ENCODE data around the gene TAB3.
A peak's percentile ranks its signal among the peaks of the same experiment; 100 is the strongest.
"Not testable (repeated sequence)": the region's sequence is repeated elsewhere in the genome, so short reads cannot be mapped to it uniquely, and the experiment has no call there.

Gene TAB3

DNA sequence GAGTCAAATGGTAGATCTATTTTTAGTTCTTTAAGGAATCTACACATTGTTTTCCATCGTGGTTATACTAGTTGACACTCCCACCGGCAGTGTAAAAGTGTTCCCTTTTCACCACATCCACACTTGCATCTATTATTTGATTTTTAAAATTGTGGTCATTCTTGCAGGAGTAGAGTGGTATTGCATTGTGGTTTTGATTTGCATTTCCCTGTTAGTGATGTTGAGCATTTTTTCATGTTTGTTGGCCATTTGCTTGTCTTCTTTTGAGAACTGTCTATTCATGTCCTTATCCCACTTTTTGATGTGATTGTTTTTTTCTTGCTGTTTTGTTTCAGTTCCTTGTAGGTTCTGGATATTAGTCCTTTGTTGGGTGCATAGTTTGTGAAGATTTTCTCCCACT is 70.0 kb downstream of the TAB3 start:
- no peak for DNase-seq (ENCODE audit: low spot score)

DNA sequence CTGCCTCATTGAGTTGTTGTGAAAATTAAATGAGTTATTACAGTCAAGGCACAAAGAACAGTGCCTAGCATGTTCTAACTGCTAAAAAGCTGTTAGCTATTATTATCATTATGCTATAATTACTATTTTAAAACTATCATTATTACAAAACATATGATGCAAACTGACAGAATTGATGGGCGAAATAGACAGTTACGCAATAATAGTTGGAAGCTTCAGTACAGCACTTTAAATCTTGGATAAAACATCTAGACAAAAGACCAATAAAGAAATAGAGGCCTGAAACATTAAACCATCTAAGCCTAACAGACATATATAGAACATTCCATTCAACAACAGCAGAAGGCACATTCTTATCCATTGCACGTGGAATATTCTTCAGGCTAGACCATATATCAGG is 73.0 kb downstream of the TAB3 start:
- no peak for DNase-seq (ENCODE audit: low spot score)

DNA sequence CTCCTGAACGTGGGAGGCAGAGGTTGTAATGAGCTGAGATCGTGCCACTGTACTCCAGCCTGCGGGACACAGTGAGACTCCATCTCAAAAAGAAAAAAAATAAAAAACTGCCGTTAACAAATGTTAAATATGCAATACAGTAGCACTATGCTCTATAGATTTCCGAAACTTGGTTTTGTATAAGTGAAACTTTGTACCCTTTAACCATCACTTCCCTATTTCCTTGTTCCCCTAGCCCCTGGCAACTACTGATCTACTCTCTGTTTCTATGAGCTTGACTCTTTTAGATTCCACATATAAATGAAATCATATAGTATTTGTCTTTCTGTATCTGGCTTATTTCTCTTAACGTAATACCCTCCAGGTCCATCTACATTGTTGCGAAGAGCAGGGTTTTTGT is 74.1 kb downstream of the TAB3 start:
- no peak for DNase-seq (ENCODE audit: low spot score)

DNA sequence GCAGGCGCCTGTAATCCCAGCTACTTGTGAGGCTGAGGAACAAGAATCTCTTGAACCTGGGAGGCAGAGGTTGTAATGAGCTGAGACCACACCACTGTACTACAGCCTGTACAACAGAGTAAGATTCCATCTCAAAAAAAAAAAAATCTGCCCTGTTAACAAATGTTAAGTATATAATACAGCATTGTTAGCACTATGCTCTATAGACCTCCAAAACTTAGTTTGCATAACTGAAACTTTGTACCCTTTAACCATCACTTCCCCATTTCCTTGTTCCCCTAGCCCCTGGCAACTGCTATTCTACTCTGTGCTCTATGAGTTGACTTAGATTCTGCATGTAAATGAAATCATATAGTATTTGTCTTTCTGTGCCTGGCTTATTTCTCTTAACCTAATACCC is 76.7 kb downstream of the TAB3 start:
- DNase-seq (ENCODE audit: low spot score), result no peak

DNA sequence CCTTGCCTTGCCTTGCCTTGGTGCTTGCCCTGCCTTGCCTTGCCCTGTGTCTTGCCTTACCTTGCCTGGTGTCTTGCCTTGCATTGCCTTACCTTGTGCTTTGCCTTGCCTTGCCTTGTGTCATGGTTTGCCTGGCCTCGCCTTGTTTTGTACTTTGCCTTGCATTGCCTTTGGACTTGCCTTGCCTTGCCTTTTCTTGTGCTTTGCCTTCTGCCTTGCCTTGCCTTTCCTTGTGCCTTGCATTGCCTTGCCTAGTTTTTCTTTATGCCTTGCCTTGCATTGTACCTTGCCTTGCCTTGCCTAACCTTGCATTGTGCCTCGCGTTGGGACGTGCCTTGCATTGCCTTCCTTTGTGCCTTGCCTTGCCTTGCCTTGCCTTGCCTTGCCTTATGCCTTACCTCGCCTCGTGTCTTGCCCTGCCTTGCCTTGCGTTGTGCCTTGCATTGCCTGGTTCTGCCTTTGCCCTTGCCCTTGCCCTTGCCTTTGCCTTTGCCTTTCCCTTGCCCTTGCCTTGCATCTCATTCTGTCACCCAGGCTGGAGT is 82.8 kb downstream of the TAB3 start:
- no peak for DNase-seq (ENCODE audit: low spot score)

DNA sequence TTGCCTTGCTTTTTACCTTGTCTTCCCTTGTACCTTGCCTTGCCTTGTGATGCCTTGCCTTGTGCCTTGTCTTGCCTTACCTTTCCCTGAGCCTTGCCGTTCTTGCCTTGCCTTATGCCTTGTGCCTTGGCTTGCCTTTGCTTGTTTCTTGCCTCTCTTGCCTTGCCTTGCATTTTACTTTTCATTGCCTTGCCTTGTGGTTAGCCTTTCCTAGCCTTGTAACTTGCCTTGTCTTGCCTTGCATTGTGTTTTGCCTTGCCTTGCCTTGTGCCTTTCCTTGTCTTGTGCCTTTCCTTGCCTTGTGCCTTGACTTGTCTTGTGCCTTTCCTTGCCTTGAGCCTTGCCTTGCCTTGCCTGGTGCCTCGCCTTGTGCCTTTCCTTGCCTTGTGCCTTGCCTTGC is 84.6 kb downstream of the TAB3 start:
- DNase-seq (ENCODE audit: low spot score), result no peak

DNA sequence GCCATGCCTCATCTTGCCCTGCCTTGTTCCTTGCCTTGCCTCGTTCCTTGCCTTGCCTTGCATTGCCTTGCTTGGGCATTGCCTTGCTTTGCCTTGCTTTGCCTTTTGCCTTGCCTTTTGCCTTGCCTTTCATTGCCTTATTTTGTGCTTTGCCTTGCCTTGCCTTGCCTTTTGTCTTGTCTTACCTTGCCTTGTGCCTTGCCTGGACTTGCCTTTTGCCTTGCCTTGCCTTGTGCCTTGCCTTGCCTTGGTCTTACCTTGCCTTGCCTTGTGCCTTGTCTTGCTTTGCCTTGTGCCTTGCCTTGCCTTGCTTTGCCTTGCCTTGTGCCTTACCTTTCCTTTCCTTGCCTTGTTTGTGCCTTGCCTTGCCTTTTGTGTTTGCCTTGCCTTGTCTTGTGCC is 88.2 kb downstream of the TAB3 start:
- no peak for DNase-seq (ENCODE audit: low spot score)

DNA sequence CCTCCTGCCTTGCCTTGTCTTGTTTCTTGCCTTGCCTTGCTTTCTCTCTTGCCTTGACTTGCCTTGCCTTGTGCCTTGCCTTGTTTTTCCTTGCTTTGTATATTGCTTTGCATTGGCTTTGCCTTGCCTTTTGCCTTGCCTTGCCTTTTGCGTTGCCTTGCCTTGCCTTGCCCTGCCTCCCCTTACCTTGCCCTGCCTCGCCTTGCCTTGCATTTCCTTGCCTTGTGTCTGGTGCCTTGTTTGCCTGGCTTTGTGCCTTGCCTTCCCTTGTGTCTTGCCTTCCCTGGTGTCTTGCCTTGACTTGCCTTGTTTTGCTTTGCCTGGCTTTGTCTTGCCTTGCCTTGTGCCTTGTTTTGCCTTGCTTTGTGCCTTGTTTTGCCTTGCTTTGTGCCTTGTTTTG is 89.7 kb downstream of the TAB3 start:
- no peak for DNase-seq (ENCODE audit: low spot score)

DNA sequence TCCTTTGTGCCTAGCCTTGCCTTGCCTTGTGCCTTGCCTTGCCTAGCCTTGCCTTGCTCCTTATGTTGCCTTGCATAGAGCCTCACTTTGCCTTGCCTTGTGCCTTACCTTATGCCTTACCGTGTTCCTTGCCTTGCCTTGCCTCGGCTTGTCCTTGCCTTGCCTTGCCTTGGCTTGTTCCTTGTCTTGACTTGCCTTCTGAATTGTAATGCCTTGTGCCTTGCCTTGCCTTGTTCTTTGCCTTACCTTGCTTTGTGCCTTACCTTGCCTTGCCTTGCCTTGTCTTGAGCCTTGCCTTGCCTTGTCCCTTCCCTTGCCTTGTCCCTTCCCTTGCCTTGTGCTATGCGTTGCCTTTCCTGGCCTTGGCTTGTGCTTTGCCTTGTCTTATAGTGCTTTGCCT is 90.2 kb downstream of the TAB3 start:
- no peak for DNase-seq (ENCODE audit: low spot score)

DNA sequence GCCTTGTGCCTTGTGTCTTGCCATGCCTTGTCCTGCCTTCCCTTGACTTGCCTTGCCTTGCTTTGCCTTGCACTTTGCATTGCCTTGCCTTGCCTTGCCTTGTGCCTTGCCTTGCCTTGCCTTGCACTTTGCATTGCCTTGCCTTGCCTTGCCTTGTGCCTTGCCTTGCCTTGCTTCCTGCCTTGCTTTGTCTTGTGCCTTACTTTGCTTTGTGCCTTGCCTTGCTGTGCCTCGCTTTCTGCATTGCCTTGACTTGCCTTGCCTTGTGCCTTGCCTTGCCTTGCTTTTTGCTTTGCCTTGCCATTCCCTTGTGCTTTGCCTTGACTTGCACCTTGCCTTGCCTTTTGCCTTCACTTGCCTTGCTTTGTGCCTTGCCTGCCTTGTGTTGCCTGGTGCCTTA is 91.8 kb downstream of the TAB3 start:
- not testable (repeated sequence) for DNase-seq (ENCODE audit: low spot score)

DNA sequence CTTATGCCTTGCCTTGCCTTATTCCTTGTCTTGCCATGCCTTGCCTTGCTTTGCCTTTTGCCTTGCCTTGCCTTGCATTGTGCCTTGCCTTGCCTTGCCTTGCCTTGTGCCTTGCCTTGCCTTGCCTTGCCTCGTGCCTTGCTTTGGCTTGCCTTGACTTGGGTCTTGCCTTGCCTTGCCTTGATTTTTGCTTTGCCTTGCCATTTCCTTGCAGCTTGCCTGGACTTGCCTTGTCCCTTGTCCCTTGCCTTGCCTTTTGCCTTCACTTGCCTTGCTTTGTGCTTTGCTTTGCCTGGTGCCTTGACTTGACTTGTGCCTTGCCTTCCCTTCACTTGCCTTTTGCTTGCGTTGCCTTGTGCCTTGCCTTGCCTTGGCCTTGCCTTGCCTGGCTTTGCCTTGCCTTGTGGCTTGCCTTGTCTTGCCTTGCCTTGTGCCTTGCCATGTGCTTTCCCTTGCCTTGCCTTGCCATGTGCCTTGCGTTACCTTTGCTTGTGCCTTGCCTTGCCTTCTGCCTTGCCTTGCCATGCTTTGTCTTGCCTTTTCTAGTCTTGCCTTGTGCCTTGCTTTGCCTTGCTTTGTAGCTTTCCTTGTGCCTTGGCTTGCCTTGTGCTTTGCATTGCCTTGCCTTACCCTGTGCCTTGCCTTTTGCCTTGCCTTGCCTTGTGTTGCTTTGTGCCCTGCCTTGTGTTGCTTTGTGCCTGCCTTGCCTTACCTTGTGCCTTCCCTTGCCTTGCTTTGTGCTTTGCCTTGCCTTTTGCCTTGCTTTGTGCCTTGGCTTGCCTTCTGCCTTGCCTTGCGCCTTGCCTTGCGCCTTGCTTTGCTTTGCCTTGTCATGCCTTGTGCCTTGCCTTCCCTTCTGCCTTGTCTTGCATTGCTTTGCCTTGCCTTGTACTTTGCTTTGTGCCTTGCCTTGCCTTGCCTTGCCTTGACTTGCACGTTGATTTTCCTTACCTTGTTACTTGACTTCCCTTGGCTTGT is 92.8 kb downstream of the TAB3 start:
- DNase-seq (ENCODE audit: low spot score), result no peak

DNA sequence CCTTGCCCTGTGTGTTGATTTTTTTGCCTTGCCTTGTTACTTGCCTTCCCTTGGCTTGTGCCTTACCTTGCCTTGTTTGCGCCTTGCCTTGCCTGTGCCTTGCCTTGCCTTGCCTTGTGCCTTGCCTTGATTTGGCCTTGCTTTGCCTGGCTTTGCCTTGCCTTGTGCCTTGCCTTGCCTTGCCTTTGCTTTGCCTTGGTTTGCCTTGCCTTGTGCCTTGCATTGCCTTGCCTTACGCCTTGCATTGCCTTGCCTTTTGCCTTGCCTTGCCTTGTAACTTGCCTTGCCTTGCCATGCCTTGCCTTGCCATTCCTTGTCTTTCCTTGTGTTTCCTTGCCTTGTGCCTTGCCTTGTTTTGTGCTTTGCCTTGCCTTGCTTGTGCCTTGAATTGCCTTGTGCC is 94.6 kb downstream of the TAB3 start:
- no peak for DNase-seq (ENCODE audit: low spot score)

DNA sequence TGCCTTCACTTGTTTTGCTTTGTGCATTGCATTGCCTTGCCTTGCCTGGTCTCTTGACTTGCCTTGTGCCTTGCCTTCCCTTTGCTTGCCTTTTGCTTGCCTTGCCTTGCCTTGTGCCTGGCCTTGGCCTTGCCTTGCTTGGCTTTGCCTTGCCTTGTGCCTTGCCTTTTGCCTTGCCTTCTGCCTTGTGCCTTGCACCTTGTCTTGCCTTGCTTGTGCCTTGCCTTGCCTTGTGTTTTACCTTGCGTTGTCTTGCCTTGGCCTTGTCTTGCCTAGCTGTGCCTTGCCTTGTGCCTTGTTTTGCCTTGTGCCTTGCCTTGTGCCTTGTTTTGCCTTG is 95.3 kb downstream of the TAB3 start:
- no peak for DNase-seq (ENCODE audit: low spot score)

DNA sequence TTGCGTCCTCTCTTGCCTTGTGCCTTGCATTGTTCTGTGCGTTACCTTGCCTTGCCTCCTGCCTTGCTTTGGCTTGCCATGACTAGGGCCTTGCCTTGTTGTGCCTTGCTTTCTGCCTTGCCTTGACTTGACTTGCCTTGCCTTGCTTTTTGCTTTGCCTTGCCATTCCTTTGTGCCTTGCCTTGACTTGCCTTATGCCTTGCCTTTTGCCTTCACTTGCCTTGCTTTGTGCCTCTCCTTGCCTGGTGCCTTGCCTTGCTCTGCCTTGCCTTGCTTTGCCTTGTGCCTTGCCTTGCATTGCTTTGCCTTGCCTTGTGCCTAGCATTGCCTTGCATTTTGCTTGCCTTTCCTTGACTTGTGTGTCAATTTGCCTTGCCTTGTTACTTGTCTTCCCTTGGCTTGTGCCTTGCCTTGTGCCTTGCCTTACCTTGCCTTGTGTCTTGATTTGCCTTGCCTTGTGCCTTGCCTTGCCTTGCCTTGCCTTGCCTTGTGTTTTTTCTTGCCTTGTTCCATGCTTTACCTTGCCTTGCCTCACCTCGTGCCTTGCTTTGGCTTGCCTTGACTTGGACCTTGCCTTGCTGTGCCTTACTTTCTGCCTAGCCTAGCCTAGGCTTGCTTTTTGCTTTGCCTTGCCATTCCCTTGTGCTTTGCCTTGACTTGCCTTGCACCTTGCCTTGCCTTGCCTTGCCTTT is 95.8 kb downstream of the TAB3 start:
- no peak for DNase-seq (ENCODE audit: low spot score)

DNA sequence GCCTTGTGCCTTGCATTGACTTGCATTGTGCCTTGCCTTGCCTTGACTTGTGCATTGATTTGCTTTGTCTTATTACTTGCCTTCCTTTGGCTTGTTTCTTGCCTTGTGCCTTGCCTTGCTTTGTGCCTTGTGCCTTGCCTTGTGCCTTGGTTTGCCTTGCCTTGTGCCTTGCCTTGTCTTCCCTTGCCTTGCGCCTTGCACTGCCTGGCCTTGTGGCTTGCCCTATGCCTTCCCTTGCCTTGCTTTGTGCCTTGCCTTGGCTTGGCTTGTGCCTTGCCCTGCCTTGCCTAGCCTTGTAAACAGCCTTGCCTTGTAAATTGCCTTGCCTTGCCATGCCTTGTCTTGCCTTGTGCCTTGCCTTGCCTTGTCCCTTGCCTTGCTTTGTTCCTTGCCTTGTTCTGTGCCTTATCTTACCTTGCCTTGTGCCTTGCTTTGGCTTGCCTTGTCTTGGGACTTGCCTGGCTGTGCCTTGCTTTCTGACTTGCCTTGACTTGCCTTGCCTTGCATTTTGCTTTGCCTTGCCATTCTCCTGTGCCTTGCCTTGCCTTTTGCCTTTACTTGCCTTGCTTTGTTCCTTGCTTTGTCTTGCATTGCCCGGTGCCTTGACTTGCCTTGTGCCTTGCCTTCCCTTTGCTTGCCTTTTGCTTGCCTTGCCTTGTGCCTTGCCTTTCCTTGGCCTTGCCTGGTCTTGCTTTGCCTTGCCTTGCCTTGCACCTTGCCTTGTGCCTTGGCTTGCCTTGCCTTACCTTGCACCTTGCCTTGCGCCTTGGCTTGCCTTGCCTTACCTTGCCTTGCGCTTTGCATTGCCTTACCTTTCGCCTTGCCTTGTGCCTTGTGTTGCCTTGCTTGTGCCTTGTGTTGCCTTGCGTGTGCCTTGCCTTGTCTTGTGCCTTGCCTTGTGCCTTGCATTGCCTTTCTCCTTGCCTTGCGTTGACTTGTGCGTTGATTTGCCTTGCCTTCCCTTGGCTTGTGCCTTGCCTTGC is 97.5 kb downstream of the TAB3 start:
- no peak for DNase-seq (ENCODE audit: low spot score)

DNA sequence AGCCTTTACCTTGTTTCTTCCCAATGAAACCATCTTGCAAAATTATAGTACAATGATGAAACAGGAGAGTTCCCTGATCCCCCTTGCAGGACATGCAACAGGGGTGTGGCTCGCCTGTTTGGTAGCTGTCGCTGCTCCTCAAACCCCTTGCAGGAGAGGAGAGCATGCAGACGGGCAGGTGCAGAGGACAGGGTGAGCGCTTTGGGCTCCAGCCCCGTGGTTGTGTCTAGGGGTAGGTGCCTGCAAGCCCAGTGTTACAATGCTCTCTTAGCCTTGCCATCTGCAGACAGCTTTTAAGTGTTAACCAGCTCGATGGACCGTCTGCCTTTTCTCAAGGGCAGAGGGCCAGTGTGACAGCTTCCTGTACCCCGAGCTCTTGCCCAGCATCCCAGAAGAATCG is 102.0 kb downstream of the TAB3 start:
- DNase-seq (ENCODE audit: low spot score), result no peak

DNA sequence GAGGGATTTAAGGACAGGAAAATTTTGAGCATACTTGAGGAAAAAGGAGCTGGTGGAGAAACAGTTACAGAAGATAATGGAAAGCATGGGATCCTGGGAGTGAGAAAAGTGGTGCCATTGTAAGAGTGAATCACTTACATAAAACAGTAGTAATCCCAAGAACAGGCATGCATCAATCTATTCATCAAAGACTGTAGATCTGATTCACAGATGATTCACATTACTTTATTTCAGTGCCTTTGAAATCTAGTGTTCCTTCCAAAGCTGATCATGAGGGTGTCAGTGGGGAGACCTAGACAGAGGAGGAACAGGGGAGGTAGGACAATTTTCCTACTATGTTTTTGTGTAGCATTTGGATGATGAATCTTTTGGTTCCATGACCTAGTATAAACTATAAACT is 102.7 kb downstream of the TAB3 start:
- DNase-seq (ENCODE audit: low spot score), result peak; percentile 38

DNA sequence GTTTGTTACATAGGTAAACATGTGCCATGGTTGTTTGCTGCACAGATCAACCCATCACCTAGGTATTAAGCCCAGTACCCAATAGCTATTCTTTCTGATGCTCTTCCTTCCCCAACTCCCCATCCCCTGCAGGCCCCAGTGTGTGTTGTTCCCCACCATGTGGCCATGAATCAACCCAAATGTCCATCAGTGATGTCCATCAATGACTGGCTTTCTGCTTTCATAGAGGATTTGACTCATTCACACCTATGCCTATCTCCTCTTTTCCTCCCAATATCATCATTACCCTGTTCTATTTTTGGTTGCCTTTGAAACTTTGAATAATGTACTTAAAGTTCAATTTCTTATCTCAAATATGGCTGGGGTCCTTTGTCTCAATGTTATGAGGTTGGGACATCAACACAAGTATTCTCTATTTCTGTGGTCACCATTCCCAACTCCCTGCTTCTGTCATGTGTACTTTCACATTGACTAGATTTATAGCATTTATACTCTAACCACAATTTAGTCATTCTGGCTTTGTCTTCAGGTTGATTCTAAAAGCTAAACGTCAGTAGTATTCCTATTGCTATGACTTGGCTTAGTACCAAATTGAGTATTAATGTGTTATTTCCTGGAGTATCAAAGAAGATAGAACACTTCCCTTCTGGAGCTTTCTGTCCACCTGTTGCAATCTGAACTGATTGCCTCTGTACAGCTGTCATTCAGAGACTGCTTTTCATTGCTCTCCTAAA is 107.2 kb downstream of the TAB3 start:
- no peak for DNase-seq (ENCODE audit: low spot score)

DNA sequence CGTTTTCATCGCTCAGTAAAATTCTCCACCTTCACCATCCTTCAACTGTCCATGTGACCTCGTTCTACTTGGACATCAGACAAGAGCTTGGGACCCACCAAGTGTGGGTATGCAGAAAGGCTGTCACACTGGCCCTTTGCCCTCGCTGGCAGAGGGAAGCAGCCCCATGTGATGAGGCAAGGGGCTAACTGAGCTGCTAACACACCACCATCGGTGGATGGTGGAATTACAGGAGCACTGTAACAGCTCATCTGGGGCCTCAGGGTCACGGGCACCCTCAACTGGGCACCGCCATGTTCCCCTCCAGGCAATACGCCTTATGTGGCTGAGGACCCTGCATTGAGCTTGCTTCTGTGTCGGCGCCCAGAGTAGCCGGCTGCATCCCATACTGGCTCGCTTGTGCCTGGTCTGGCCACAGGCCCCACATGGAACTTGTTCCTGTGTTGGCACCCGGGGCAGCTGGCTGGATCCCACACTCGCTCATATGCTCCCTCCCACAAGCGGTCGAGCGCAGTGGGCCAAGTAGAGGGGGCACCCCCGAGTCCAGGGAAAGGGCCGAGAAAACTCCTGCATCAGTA is 109.5 kb downstream of the TAB3 start:
- no peak for DNase-seq (ENCODE audit: low spot score)

DNA sequence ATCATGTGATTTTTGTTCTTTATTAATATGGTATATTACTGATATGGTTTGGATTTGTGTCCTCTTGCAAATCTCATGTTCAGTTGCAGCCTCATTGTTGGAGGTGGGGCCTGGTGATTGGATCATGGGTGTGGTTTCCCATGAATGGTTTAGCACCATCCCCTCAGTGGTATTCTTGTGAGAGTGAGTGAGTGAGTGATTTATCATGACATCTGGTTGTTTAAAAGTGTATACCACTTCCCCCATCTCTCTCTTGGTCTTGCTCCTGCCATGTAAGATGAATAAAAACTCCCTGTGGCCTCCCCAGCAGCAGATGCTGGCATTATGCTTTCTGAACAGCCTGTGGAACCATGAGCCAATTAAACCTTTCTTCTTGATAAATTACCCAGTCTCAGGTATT is 111.5 kb downstream of the TAB3 start:
- no peak for DNase-seq (ENCODE audit: low spot score)

All from COLO829 (cell line).